ENCODE measurements around the gene LZTS2. TPM values are rescaled to one million over a fixed set of nuclear protein-coding genes. Genes with fewer than 3 reads are reported as not detected.

LZTS2 gene
- total RNA-seq, 1 experiment from 2014 or later, result 69.1 TPM

GRCh38 chr10:101040061-101040460, 40.5 kb downstream of the LZTS2 start:
- Histone ChIP-seq H3K56ac (ENCODE audit: insufficient read length, low read depth, low read length) (no peak overlapping the region), H4K91ac (ENCODE audit: insufficient read length, low read depth, low read length) (no peak overlapping the region), H3K79me2 (ENCODE audit: insufficient read depth, low read length) (no peaks in the 10 kb centered on the region), H3K18ac (ENCODE audit: insufficient read length, low read depth, low read length) (no peak overlapping the region), H2BK120ac (ENCODE audit: low read depth, low read length, poor library complexity, severe bottlenecking) (no peak overlapping the region), H2AFZ (ENCODE audit: low read length) (no peak overlapping the region), H3K4me1 (ENCODE audit: insufficient read depth, low read length) (peaks cover 2% of the 10 kb centered on the region; the same call in 1 of the 2 replicates), H3K79me1 (ENCODE audit: insufficient read depth, low read depth, low read length, poor library complexity, severe bottlenecking) (no peaks in the 10 kb centered on the region), H3K27me3 (ENCODE audit: insufficient read depth, low read length) (peaks cover 3% of the 10 kb centered on the region; the same call in 1 of the 2 replicates), H3K23ac (ENCODE audit: insufficient read length, low read depth, low read length) (no peak overlapping the region), H3K9ac (ENCODE audit: extremely low read depth, insufficient read length, low read length) (no peak overlapping the region), H2BK5ac (ENCODE audit: insufficient read length, low read length) (no peak overlapping the region), H3T11ph (ENCODE audit: low read length) (no peak overlapping the region), H2BK15ac (ENCODE audit: low read depth, low read length) (no peak overlapping the region), H3K27ac (ENCODE audit: insufficient read length, low read depth, low read length) (no peak overlapping the region), H4K5ac (ENCODE audit: insufficient read length, low read depth, low read length) (no peak overlapping the region), H4K20me1 (ENCODE audit: control insufficient read depth, insufficient read depth, insufficient read length) (no peaks in the 10 kb centered on the region), H2BK12ac (ENCODE audit: insufficient read length, low read depth, low read length) (no peak overlapping the region), H3K4ac (ENCODE audit: low read depth, low read length) (no peak overlapping the region), H3K4me2 (ENCODE audit: insufficient read depth, insufficient read length, low read length) (no peak overlapping the region), H4K8ac (replicated peaks; ENCODE audit: insufficient read length, low read depth, low read length) (no peak overlapping the region), H2BK20ac (ENCODE audit: low read depth, low read length, poor library complexity, severe bottlenecking) (no peak overlapping the region), H3K14ac (ENCODE audit: insufficient read depth, low read length) (no peak overlapping the region), H3K23me2 (ENCODE audit: insufficient read length, low read depth, low read length, poor library complexity, severe bottlenecking) (peaks cover 7% of the 10 kb centered on the region), H3K9me3 (ENCODE audit: control insufficient read depth, low read depth, low read length) (no peaks in the 10 kb centered on the region), H2AK5ac (ENCODE audit: insufficient read length, low read length) (no peak overlapping the region)
- H3K4me1 Mint-ChIP-seq, result peaks cover 13 to 27% of the 10 kb centered on the region in 2 experiments
- no peak for TF ChIP-seq CTCF (conservative IDR thresholded peaks at IDR 0.05)
- no peaks in the 10 kb centered on the region for H3K36me3 Mint-ChIP-seq (ENCODE audit: insufficient read depth in 1 of 3, low read depth in 3 of 3)
- WGBS (ENCODE audit: extremely low coverage, insufficient read length, low lambda C conversion rate), result no CpG with 5 or more reads among the region's 3 CpGs
- H3K27me3 Mint-ChIP-seq (ENCODE audit: low read depth), result peaks cover 59% of the 10 kb centered on the region
- no peak overlapping the region; a peak in 1 of 7 replicates for H3K27ac Mint-ChIP-seq
- H3K4me3 Mint-ChIP-seq, result no peak overlapping the region
- no peak for DNase-seq
- no peaks in the 10 kb centered on the region for H3K9me3 Mint-ChIP-seq
